H1 (cell line): ENCODE measurements around the gene CAPZB. TPM values are rescaled to one million over a fixed set of nuclear protein-coding genes. Genes with fewer than 3 reads are reported as not detected.

Experiments used
- CTCF ChIA-PET: fragments of 300-600 bp; sonication (Branson Sonifier 250); formaldehyde crosslinking; loops from one replicate; lab custom pipeline; 2021; ENCODE audit not compliant: partially characterized antibody; lab: Charles Lee
- POLR2A ChIA-PET: fragments of 300-600 bp; sonication (Branson Sonifier 250); formaldehyde crosslinking; loops from one replicate; lab custom pipeline; 2021; ENCODE audit warnings: inconsistent platforms; ENCODE audit not compliant: partially characterized antibody; lab: Charles Lee
- DNase-seq, 2 experiments: peaks; one replicate each; pipeline versions ENCODE4 v3.0.0 to v3.0.0-alpha.2; 2010 to 2022; ENCODE audit warnings: low spot score in 2 of 2, low read depth in 1 of 2, mixed read lengths in 1 of 2
- FAIRE-seq: peaks from 2 replicates; lab custom pipeline; 2011; peaks lifted over from hg19 to GRCh38; lab: Jason Lieb, UNC
- H2AFZ ChIP-seq: 2 replicates; pipeline ENCODE4 v1.8.1; 2012; ENCODE audit warnings: low read length, inconsistent platforms
- H2AK5ac ChIP-seq: 2 replicates; pipeline ENCODE4 v1.6.1; 2013; ENCODE audit warnings: low read depth, low read length
- H2BK120ac ChIP-seq: replicated peaks from 2 replicates; pipeline ENCODE3; 2013; ENCODE audit warnings: low read depth, low read length, inconsistent platforms
- H2BK12ac ChIP-seq: 2 replicates; pipeline ENCODE4 v1.6.1; 2013; ENCODE audit warnings: low read depth, low read length
- H2BK15ac ChIP-seq: 2 replicates; pipeline ENCODE4 v1.6.1; 2013; ENCODE audit warnings: low read length
- H2BK20ac ChIP-seq: 2 replicates; pipeline ENCODE4 v1.6.1; 2013; ENCODE audit warnings: low read length
- H2BK5ac ChIP-seq: 2 replicates; pipeline ENCODE4 v1.6.1; 2013; ENCODE audit warnings: low read depth, low read length
- H3K14ac ChIP-seq: 2 replicates; pipeline ENCODE4 v1.6.1; 2013; ENCODE audit warnings: inconsistent platforms; ENCODE audit not compliant: insufficient read length
- H3K18ac ChIP-seq: 2 replicates; pipeline ENCODE4 v1.6.1; 2013; ENCODE audit warnings: low read length; ENCODE audit errors: extremely low read depth
- H3K23ac ChIP-seq: 2 replicates; pipeline ENCODE4 v1.6.1; 2013; ENCODE audit warnings: inconsistent platforms; ENCODE audit not compliant: insufficient read length
- H3K23me2 ChIP-seq: 2 replicates; pipeline ENCODE4 v1.6.1; 2013; ENCODE audit warnings: low read depth, low read length
- H3K27ac ChIP-seq: 2 replicates; pipeline ENCODE4 v1.6.1; 2011; ENCODE audit warnings: low read depth, low read length, inconsistent platforms
- H3K27me3 ChIP-seq, 4 experiments: replicated peaks in 1 of 4; 1 replicate in 1 of 4; 2 replicates in 3 of 4; pipeline versions ENCODE4 v1.6.1 to v1.8.1; 2011 to 2013; ENCODE audit warnings: low read length in 3 of 4, mild to moderate bottlenecking in 3 of 4, inconsistent platforms in 2 of 4, mixed read lengths in 2 of 4, moderate library complexity in 1 of 4; ENCODE audit not compliant: control insufficient read depth in 3 of 4, insufficient read depth in 3 of 4; ENCODE audit errors: extremely low read depth in 1 of 4
- H3K36me3 ChIP-seq, 4 experiments: 2 replicates each; pipeline versions ENCODE4 v1.6.1 to v1.8.1; 2011 to 2013; ENCODE audit warnings: mild to moderate bottlenecking in 4 of 4, low read length in 3 of 4, moderate library complexity in 2 of 4, control low read depth in 1 of 4, inconsistent platforms in 1 of 4; ENCODE audit not compliant: insufficient read depth in 4 of 4, control insufficient read depth in 2 of 4
- H3K4ac ChIP-seq: replicated peaks from 2 replicates; pipeline ENCODE3; 2013; ENCODE audit warnings: low read length, low read depth, mixed read lengths, inconsistent platforms; ENCODE audit not compliant: insufficient read length
- H3K4me1 ChIP-seq, 4 experiments: replicated peaks in 1 of 4; 1 replicate in 1 of 4; 2 replicates in 3 of 4; pipeline versions ENCODE4 v1.6.1 to v1.8.1; 2011 to 2013; ENCODE audit warnings: low read length in 3 of 4, inconsistent platforms in 2 of 4, mixed read lengths in 1 of 4; ENCODE audit not compliant: insufficient read depth in 4 of 4, control insufficient read depth in 3 of 4
- H3K4me2 ChIP-seq, 2 experiments: 2 replicates each; pipeline versions ENCODE4 v1.6.1 to v1.8.1; 2011 to 2013; ENCODE audit warnings: low read depth in 2 of 2, low read length in 2 of 2, control low read depth in 1 of 2, inconsistent platforms in 1 of 2, mild to moderate bottlenecking in 1 of 2; ENCODE audit not compliant: insufficient read depth in 1 of 2
- H3K4me3 ChIP-seq, 4 experiments: fragments of 200-600, 300-600 bp in 1 of 4; sonication (generic), shearing (Covaris generic), sonication (Bioruptor Twin) in 1 of 4; 2 replicates each; pipeline versions ENCODE4 v1.5.1 to v1.8.1; 2011 to 2016; ENCODE audit warnings: low read length in 4 of 4, low read depth in 3 of 4, control low read depth in 2 of 4, inconsistent platforms in 2 of 4, mild to moderate bottlenecking in 2 of 4, mixed read lengths in 1 of 4, moderate library complexity in 1 of 4; ENCODE audit not compliant: insufficient read depth in 2 of 4; ENCODE audit errors: extremely low read depth in 1 of 4
- H3K56ac ChIP-seq: replicated peaks from 2 replicates; pipeline ENCODE3; 2013; ENCODE audit warnings: low read depth, mild to moderate bottlenecking, mixed read lengths, low read length, inconsistent platforms; ENCODE audit not compliant: insufficient read length
- H3K79me1 ChIP-seq: 2 replicates; pipeline ENCODE4 v1.6.1; 2013; ENCODE audit warnings: low read depth, low read length, control low read depth
- H3K79me2 ChIP-seq, 2 experiments: 2 replicates each; pipeline versions ENCODE4 v1.6.1 to v1.8.1; 2012 to 2013; ENCODE audit warnings: low read length in 2 of 2, mild to moderate bottlenecking in 2 of 2, inconsistent platforms in 1 of 2; ENCODE audit not compliant: insufficient read depth in 2 of 2, control insufficient read depth in 1 of 2
- H3K9ac ChIP-seq, 4 experiments: replicated peaks in 1 of 4; 1 replicate in 1 of 4; 2 replicates in 3 of 4; pipeline versions ENCODE4 v1.6.1 to v1.8.1; 2011 to 2013; ENCODE audit warnings: low read depth in 3 of 4, low read length in 3 of 4, control low read depth in 2 of 4, mild to moderate bottlenecking in 2 of 4, moderate library complexity in 2 of 4, inconsistent platforms in 1 of 4; ENCODE audit errors: extremely low read depth in 1 of 4
- H3K9me3 ChIP-seq, 2 experiments: 2 replicates each; pipeline versions ENCODE4 v1.6.1 to v1.8.1; 2012 to 2013; ENCODE audit warnings: mild to moderate bottlenecking in 2 of 2, moderate library complexity in 2 of 2, control low read depth in 1 of 2, inconsistent platforms in 1 of 2, low read depth in 1 of 2, low read length in 1 of 2, mixed read lengths in 1 of 2; ENCODE audit not compliant: insufficient read depth in 2 of 2
- H4K20me1 ChIP-seq, 2 experiments: replicated peaks in 1 of 2; 2 replicates each; pipeline versions ENCODE3 to v1.8.1; 2011 to 2013; ENCODE audit warnings: inconsistent platforms in 2 of 2, low read length in 2 of 2, mild to moderate bottlenecking in 1 of 2; ENCODE audit not compliant: insufficient read depth in 2 of 2, control insufficient read depth in 1 of 2
- H4K5ac ChIP-seq: 2 replicates; pipeline ENCODE4 v1.6.1; 2013; ENCODE audit warnings: low read length, low read depth, mixed read lengths, inconsistent platforms; ENCODE audit not compliant: insufficient read length
- H4K8ac ChIP-seq: 2 replicates; pipeline ENCODE4 v1.8.0; 2013; ENCODE audit warnings: mild to moderate bottlenecking, moderate library complexity, low read length, inconsistent platforms; ENCODE audit not compliant: insufficient read depth; ENCODE audit errors: extremely low read depth
- H4K91ac ChIP-seq: replicated peaks from 2 replicates; pipeline ENCODE3; 2013; ENCODE audit warnings: low read length, mixed read lengths, inconsistent platforms; ENCODE audit not compliant: insufficient read length
- FOSL1 ChIP-seq: IDR thresholded peaks from 2 replicates; pipeline ENCODE4 v1.6.1; 2011; ENCODE audit warnings: mild to moderate bottlenecking, low read depth, low read length, moderate library complexity; ENCODE audit not compliant: insufficient read depth
- KDM4A ChIP-seq: IDR thresholded peaks from one replicate; pipeline ENCODE4 v1.7.1; 2012; ENCODE audit warnings: low read depth, mild to moderate bottlenecking, moderate library complexity, low read length, inconsistent platforms; ENCODE audit not compliant: severe bottlenecking
- RBBP5 ChIP-seq: IDR thresholded peaks from 2 replicates; pipeline ENCODE4 v1.7.1; 2012; ENCODE audit warnings: low read depth, mild to moderate bottlenecking, inconsistent platforms, low read length, moderate library complexity, borderline replicate concordance
- RXRA ChIP-seq: IDR thresholded peaks from 2 replicates; pipeline ENCODE4 v1.6.1; 2011; ENCODE audit warnings: low read depth, mild to moderate bottlenecking, low read length, moderate library complexity; ENCODE audit not compliant: insufficient read depth
- SIX5 ChIP-seq: IDR thresholded peaks from 2 replicates; pipeline ENCODE4 v1.6.1; 2011; ENCODE audit warnings: mild to moderate bottlenecking, low read depth, low read length
- TAF7 ChIP-seq: optimal IDR thresholded peaks from 2 replicates; pipeline ENCODE3; 2011; ENCODE audit warnings: low read depth, mild to moderate bottlenecking, inconsistent platforms, low read length, moderate library complexity, borderline replicate concordance
- TBP ChIP-seq: IDR thresholded peaks from 2 replicates; pipeline ENCODE4 v1.6.1; 2011; ENCODE audit warnings: low read depth, low read length, improper control_type of control experiment
- ZNF274 ChIP-seq: IDR thresholded peaks from 2 replicates; pipeline ENCODE4 v1.7.0; 2012; ENCODE audit warnings: low read length, borderline replicate concordance; ENCODE audit errors: extremely low read depth
- WGBS, 2 experiments: shearing (Covaris generic) in 1 of 2; methylation state at CpG; one replicate each; pipeline versions ENCODE4 v1.1.6 to v1.1.7; 2013 to 2015; ENCODE audit warnings: low lambda C conversion rate in 2 of 2, mixed read lengths in 2 of 2, inconsistent platforms in 1 of 2, low coverage in 1 of 2, missing lambda C conversion rate in 1 of 2; ENCODE audit not compliant: insufficient replicate concordance in 2 of 2, insufficient coverage in 1 of 2, insufficient read length in 1 of 2; ENCODE audit errors: extremely low coverage in 1 of 2, missing lambda C conversion rate in 1 of 2; 5-methylcytosine and 5-hydroxymethylcytosine counted together
- polyA plus RNA-seq, 7 experiments: library from polyadenylated mRNA; depleted of rRNA in 3 of 7; stranded (reverse) in 5 of 7; unstranded in 2 of 7; fragments of >200 nt in 5 of 7; fragments of 200-250 nt in 2 of 7; gene quantifications; 1 replicate in 5 of 7; 2 replicates in 1 of 7; 4 replicates in 1 of 7; pipeline versions ENCODE4 v1.2.1 to v1.2.3, GENCODE V29; 2011 to 2013; ENCODE audit warnings: missing spikeins in 2 of 7, mixed read lengths in 2 of 7
- total RNA-seq: library from RNA; stranded (reverse); fragmentation: NEBNext Ultra II Directional; extraction: Animal tissue kit (Norgen Biotek cat#: 25700); gene quantifications from 2 replicates; pipeline ENCODE4 v1.2.1, GENCODE V29; 2021

CAPZB gene
- total and polyA plus RNA-seq, 2 of the 8 experiments (the other 6 are each of a cell fraction or from before 2014, with no cell fraction given): 162 to 371 TPM

DNA sequence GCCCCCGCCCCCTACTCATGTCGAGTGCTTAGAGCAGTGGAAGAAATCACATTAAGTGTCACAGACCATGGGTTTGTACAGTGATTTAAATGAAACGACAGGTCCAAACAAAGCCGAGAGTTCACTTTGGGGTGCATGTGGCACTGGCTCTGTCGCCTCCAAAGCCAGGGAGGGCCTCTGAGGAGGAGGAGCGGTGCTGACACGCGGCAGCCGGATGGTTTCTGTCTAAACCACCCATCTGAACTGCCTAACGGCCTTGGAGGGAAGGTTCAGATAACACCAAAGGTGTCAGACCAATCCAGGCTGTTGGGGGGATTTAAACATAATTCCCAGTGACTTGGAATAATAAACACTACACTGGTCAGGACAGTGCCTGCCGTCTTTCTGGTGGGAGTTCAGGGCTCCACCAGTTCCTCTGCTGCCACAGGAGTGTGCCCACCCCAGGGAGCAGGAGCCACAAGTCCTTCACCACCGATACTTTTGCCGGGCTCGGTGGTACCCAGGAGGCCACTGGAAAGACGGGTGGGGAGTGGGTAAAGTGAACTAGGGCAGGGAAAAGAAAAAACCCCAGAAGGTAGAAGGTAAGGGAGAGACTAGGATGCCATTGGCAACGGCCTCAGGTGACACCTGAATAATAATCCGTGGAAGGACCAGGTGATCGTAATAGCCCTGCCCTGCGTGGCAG is 95.0 kb downstream of the CAPZB start:
- Histone ChIP-seq H3K4me1 (peaks cover 0 to 2% (median under 1%) of the 10 kb centered on the region in 4 experiments; a peak in 3 of 7 replicates), H3K79me1 (peaks cover 26% of the 10 kb centered on the region; the same call in 1 of the 2 replicates), H2BK20ac (no peak overlapping the region), H3K27me3 (no peaks in the 10 kb centered on the region), H3K9ac (no peak overlapping the region; a peak in 2 of 7 replicates)
- TF ChIP-seq TAF7 (no peak), SIX5 (no peak), TBP (no peak), KDM4A (no peak), ZNF274 (no peak), FOSL1 (no peak), RBBP5 (no peak), RXRA (no peak)
- TF ChIP-seq, all 59 proteins: peak for 0
- Histone ChIP-seq H3K18ac (no peak overlapping the region), H3K4me2 (no peak overlapping the region), H3K36me3 (peaks cover 0 to 4% (median 2%) of the 10 kb centered on the region in 4 experiments; a peak in 2 of 8 replicates), H4K20me1 (peaks cover 4 to 28% of the 10 kb centered on the region in 2 experiments), H2BK120ac (no peak overlapping the region), H3K23ac (no peak overlapping the region), H2BK12ac (no peak overlapping the region), H3K14ac (no peak overlapping the region), H2AK5ac (no peak overlapping the region), H3K9me3 (no peaks in the 10 kb centered on the region), H3K56ac (no peak overlapping the region), H3K4ac (no peak overlapping the region), H4K91ac (no peak overlapping the region), H3K79me2 (peaks cover 0 to 80% of the 10 kb centered on the region in 2 experiments; a peak in 2 of 4 replicates), H2BK15ac (no peak overlapping the region), H2BK5ac (no peak overlapping the region; the same call in 1 of the 2 replicates), H2AFZ (no peak overlapping the region), H3K4me3 (no peak overlapping the region), H3K23me2 (no peaks in the 10 kb centered on the region), H4K5ac (no peak overlapping the region), H3K27ac (no peak overlapping the region), H4K8ac (no peak overlapping the region)
- FAIRE-seq (no peak), DNase-seq (no peak)
- ChIA-PET POLR2A (no interaction called here), CTCF (interaction anchor here (0.6 to 5.8 kb wide), 15 partner anchors 11 to 260 kb away, joined by 3 to 97 read pairs (median 3); no protein-coding TSS in a partner anchor)
- WGBS, 2 experiments: 93% methylated on average over 19 of the region's 19 CpGs; no CpG with 5 or more reads in 1 of the 2 experiments
